ENCODE results near the gene TCF3. TPM values are rescaled to one million over a fixed set of nuclear protein-coding genes. Genes with fewer than 3 reads are reported as not detected.

The TCF3 gene
- total RNA-seq, 1 donor from 2014 or later = 43.2 TPM

GRCh38 chr19:1655131-1655981, 2.9 kb upstream of the TCF3 start:
- Histone ChIP-seq H3K4me3 (no peak overlapping the region), H3K36me3 (no peaks in the 10 kb centered on the region), H3K4me1 (peaks cover 5% of the 10 kb centered on the region), H3K27me3 (no peaks in the 10 kb centered on the region), H3K27ac (no peak overlapping the region), H3K9me3 (no peaks in the 10 kb centered on the region)
- TF ChIP-seq, protein P1, sequence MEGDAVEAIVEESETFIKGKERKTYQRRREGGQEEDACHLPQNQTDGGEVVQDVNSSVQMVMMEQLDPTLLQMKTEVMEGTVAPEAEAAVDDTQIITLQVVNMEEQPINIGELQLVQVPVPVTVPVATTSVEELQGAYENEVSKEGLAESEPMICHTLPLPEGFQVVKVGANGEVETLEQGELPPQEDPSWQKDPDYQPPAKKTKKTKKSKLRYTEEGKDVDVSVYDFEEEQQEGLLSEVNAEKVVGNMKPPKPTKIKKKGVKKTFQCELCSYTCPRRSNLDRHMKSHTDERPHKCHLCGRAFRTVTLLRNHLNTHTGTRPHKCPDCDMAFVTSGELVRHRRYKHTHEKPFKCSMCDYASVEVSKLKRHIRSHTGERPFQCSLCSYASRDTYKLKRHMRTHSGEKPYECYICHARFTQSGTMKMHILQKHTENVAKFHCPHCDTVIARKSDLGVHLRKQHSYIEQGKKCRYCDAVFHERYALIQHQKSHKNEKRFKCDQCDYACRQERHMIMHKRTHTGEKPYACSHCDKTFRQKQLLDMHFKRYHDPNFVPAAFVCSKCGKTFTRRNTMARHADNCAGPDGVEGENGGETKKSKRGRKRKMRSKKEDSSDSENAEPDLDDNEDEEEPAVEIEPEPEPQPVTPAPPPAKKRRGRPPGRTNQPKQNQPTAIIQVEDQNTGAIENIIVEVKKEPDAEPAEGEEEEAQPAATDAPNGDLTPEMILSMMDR (IDR thresholded peaks at IDR 0.05) = no peak
- DNase-seq (no peak), ATAC-seq (no peak)
- intact Hi-C loops (cut with DNase I) = no loop called here

- Histone ChIP-seq H3K4me1 (peaks cover 5% of the 10 kb centered on the region), H3K27ac (no peak overlapping the region), H3K9me3 (no peaks in the 10 kb centered on the region), H3K27me3 (no peaks in the 10 kb centered on the region), H3K36me3 (no peaks in the 10 kb centered on the region), H3K4me3 (no peak overlapping the region)
- ATAC-seq (no peak), DNase-seq (no peak)
- TF ChIP-seq, protein P1 (IDR thresholded peaks at IDR 0.05) = no peak
- intact Hi-C loops (cut with DNase I) = no loop called here
These were observed 1.9 kb upstream of the TCF3 start for GRCh38 chr19:1654178-1654792.

- H3K9me3 ChIP-seq = no peaks in the 10 kb centered on the region
- H3K36me3 ChIP-seq = no peaks in the 10 kb centered on the region
- peak overlapping the region; percentile 65 for H3K4me3 ChIP-seq
- no peaks in the 10 kb centered on the region for H3K27me3 ChIP-seq
- TF ChIP-seq, protein P1 (IDR thresholded peaks at IDR 0.05) = no peak
- intact Hi-C loops (cut with DNase I) = no loop called here
- DNase-seq (no peak), ATAC-seq (no peak)
- peak overlapping the region; percentile 100 for H3K27ac ChIP-seq
- peaks cover 5% of the 10 kb centered on the region for H3K4me1 ChIP-seq
These were observed 849 bp upstream of the TCF3 start for GRCh38 chr19:1653300-1653628.

- intact Hi-C loops (cut with DNase I) = no loop called here
- Histone ChIP-seq H3K4me3 (peak overlapping the region; percentile 77), H3K27ac (peak overlapping the region; percentile 58), H3K9me3 (no peaks in the 10 kb centered on the region), H3K4me1 (peaks cover 5% of the 10 kb centered on the region), H3K36me3 (no peaks in the 10 kb centered on the region), H3K27me3 (no peaks in the 10 kb centered on the region)
- TF ChIP-seq, protein P1 (IDR thresholded peaks at IDR 0.05) = no peak
- DNase-seq = peak; percentile 78
- no peak for ATAC-seq
These were observed 685 bp downstream of the TCF3 start for GRCh38 chr19:1651568-1652291.

DNA sequence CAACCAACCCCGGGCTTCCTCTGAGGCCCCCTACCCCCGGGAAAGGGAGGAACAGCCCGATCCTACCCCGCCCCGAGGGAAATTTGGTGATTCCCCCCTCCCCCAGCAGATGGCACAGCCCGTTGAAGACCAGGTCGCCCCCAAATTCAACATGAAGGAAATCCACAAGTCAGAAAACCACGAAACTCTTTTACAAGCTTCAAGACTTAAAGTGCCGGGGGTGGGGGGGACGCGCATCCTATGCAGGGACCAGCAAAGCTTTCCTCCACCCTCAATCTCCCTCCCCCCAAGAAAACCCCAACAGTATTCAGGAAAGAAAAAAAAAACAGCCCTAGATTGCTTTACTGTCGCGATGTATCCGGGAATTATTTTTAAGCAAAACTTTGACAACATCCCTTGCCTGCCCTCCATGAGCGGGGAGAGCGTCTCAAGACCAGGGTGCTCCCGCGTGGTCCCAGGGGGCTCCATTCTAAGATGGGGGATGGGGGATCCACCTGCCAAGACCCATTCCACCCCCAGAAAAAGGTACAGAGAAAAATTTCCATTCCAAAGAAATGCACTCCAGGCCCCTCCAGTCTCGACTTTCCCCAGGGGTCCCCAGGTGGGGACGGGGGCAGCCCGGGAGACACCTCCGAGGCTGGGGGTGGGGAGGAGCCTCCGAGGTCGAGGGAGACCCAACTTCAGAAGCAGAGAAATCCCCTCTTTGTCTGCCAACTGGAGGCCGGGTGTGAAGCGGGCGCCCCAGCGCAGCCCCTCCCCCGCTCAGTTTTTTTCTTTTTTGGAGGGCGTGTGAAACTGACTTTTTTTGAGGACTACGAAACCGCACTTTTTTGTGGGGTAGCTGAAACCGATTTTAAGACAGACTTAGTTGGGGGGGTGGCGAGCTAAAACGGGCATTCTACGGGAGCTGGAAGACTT, 1.5 kb downstream of the TCF3 start:
- ATAC-seq (no peak), DNase-seq (no peak)
- Histone ChIP-seq H3K9me3 (no peaks in the 10 kb centered on the region), H3K36me3 (no peaks in the 10 kb centered on the region), H3K4me1 (peaks cover 5% of the 10 kb centered on the region), H3K4me3 (peak overlapping the region; percentile 77), H3K27ac (peak overlapping the region; percentile 58), H3K27me3 (no peaks in the 10 kb centered on the region)
- intact Hi-C loops (cut with DNase I) = no loop called here
- TF ChIP-seq, protein P1 (IDR thresholded peaks at IDR 0.05) = no peak
